OCI-LY1 (cell line): ENCODE measurements around the gene FARS2.

Experiments used
- H2AFZ ChIP-seq: fragments of 200-600 bp; sonication (generic), shearing (Covaris generic); 2 replicates; pipeline ENCODE4 v1.6.0; 2014; ENCODE audit warnings: antibody characterized with exemption, mild to moderate bottlenecking, low read length
- H3F3A ChIP-seq: fragments of 200-600 bp; sonication (generic), shearing (Covaris generic); 2 replicates; pipeline ENCODE4 v1.6.0; 2014; ENCODE audit warnings: mild to moderate bottlenecking, antibody characterized with exemption, low read length, moderate library complexity; ENCODE audit not compliant: insufficient read depth
- H3K27ac ChIP-seq: fragments of 200-600 bp; sonication (generic); 2 replicates; pipeline ENCODE4 v1.5.1; 2014; ENCODE audit warnings: low read length, mixed run types, mild to moderate bottlenecking, low read depth; ENCODE audit not compliant: poor library complexity, severe bottlenecking
- H3K27me3 ChIP-seq: fragments of 200-600 bp; sonication (generic); 2 replicates; pipeline ENCODE4 v1.6.0; 2014; ENCODE audit warnings: antibody characterized with exemption, mild to moderate bottlenecking, low read length, moderate library complexity; ENCODE audit not compliant: insufficient read depth
- H3K36me3 ChIP-seq: fragments of 200-600 bp; sonication (generic); 2 replicates; pipeline ENCODE4 v1.6.1; 2014; ENCODE audit warnings: mild to moderate bottlenecking, antibody characterized with exemption, low read length, moderate library complexity, mixed read lengths; ENCODE audit not compliant: insufficient read depth
- H3K4me1 ChIP-seq: fragments of 200-600 bp; sonication (generic); 2 replicates; pipeline ENCODE4 v1.5.1; 2014; ENCODE audit warnings: mild to moderate bottlenecking, low read length, moderate library complexity; ENCODE audit not compliant: insufficient read depth, severe bottlenecking
- H3K4me2 ChIP-seq: fragments of 200-600 bp; sonication (generic), shearing (Covaris generic); 2 replicates; pipeline ENCODE4 v1.6.1; 2014; ENCODE audit warnings: low read length
- H3K4me3 ChIP-seq: fragments of 200-600 bp; sonication (generic); 2 replicates; pipeline ENCODE4 v1.5.1; 2014; ENCODE audit warnings: low read length, low read depth, mild to moderate bottlenecking, mixed read lengths; ENCODE audit not compliant: poor library complexity, severe bottlenecking
- H3K79me2 ChIP-seq: fragments of 200-600 bp; shearing (Covaris generic); 2 replicates; pipeline ENCODE4 v1.6.1; 2016; ENCODE audit warnings: mixed run types, low read length, mixed read lengths; ENCODE audit not compliant: insufficient read depth
- H3K9ac ChIP-seq: fragments of 200-600 bp; sonication (generic), shearing (Covaris generic); 2 replicates; pipeline ENCODE4 v1.6.1; 2014; ENCODE audit warnings: mild to moderate bottlenecking, low read length, mixed read lengths
- H3K9me2 ChIP-seq: fragments of 200-600 bp; sonication (generic), shearing (Covaris generic); 2 replicates; pipeline ENCODE4 v1.6.1; 2014; ENCODE audit warnings: low read depth, mild to moderate bottlenecking, low read length, mixed read lengths
- H3K9me3 ChIP-seq: fragments of 200-600 bp; shearing (Covaris generic); 2 replicates; pipeline ENCODE4 v1.6.1; 2014; ENCODE audit warnings: low read length, mixed read lengths
- H4K20me1 ChIP-seq: fragments of 200-600 bp; sonication (generic), shearing (Covaris generic); 2 replicates; pipeline ENCODE4 v1.6.0; 2016; ENCODE audit warnings: mild to moderate bottlenecking, low read length; ENCODE audit not compliant: insufficient read depth
- CTCF ChIP-seq: fragments of 200-600 bp; sonication (generic), shearing (Covaris generic); IDR thresholded peaks from 2 replicates; pipeline ENCODE4 v1.5.1; 2017; ENCODE audit warnings: mild to moderate bottlenecking, antibody characterized with exemption, low read length, moderate library complexity, mixed read lengths
- EZH2 ChIP-seq: fragments of 200-600 bp; sonication (generic), shearing (Covaris generic); IDR thresholded peaks from 2 replicates; pipeline ENCODE4 v1.8.0; 2017; ENCODE audit warnings: borderline replicate concordance, mixed run types, mild to moderate bottlenecking, antibody characterized with exemption, low read length, moderate library complexity, mixed read lengths

Gene FARS2

GRCh38 chr6:5511954-5512353 is 250.6 kb downstream of the FARS2 start:
- Histone ChIP-seq H3K79me2 (no peaks in the 10 kb centered on the region), H3F3A (peaks cover under 1% of the 10 kb centered on the region; the same call in 1 of the 2 replicates), H3K4me3 (no peak overlapping the region), H3K4me1 (peaks cover 35% of the 10 kb centered on the region), H3K9me3 (no peaks in the 10 kb centered on the region), H2AFZ (no peak overlapping the region), H3K27me3 (no peaks in the 10 kb centered on the region), H3K27ac (no peak overlapping the region), H3K4me2 (no peak overlapping the region), H3K9me2 (no peaks in the 10 kb centered on the region), H3K9ac (no peak overlapping the region), H3K36me3 (no peaks in the 10 kb centered on the region), H4K20me1 (no peaks in the 10 kb centered on the region)
- TF ChIP-seq EZH2: no peak
- TF ChIP-seq CTCF: no peak

GRCh38 chr6:5512422-5512821 is 251.1 kb downstream of the FARS2 start:
- Histone ChIP-seq H3K27me3 (no peaks in the 10 kb centered on the region), H4K20me1 (no peaks in the 10 kb centered on the region), H3K4me3 (no peak overlapping the region), H3K36me3 (no peaks in the 10 kb centered on the region), H3K79me2 (no peaks in the 10 kb centered on the region), H3K9me2 (no peaks in the 10 kb centered on the region), H3K9me3 (no peaks in the 10 kb centered on the region), H3K27ac (no peak overlapping the region), H3K4me2 (no peak overlapping the region), H3K9ac (no peak overlapping the region), H2AFZ (no peak overlapping the region), H3K4me1 (peaks cover 30% of the 10 kb centered on the region), H3F3A (no peaks in the 10 kb centered on the region)
- TF ChIP-seq CTCF (no peak), EZH2 (no peak)

- H3K27me3 ChIP-seq: no peaks in the 10 kb centered on the region
Observed at GRCh38 chr6:5513408-5513807, 252.1 kb downstream of the FARS2 start.

More at GRCh38 chr6:5513408-5513807, 252.1 kb downstream of the FARS2 start:
- Histone ChIP-seq H3F3A (no peaks in the 10 kb centered on the region), H3K9me3 (no peaks in the 10 kb centered on the region), H2AFZ (no peak overlapping the region), H3K79me2 (no peaks in the 10 kb centered on the region), H3K9ac (no peak overlapping the region), H3K4me3 (no peak overlapping the region), H3K4me2 (no peak overlapping the region), H3K4me1 (peaks cover 29% of the 10 kb centered on the region), H3K9me2 (no peaks in the 10 kb centered on the region), H3K27ac (no peak overlapping the region), H3K36me3 (no peaks in the 10 kb centered on the region), H4K20me1 (no peaks in the 10 kb centered on the region)
- no peak for TF ChIP-seq CTCF
- no peak for TF ChIP-seq EZH2
